A673 (cell line): ENCODE data around the gene KIF26B.

ENCODE experiments used
- EZH2 ChIP-seq: fragments of 200-600 bp; sonication (generic); IDR thresholded peaks from 2 replicates; pipeline ENCODE4 v1.6.1; 2017; ENCODE audit warnings: borderline replicate concordance, low read depth, mild to moderate bottlenecking, mixed read lengths, antibody characterized with exemption, low read length; ENCODE audit not compliant: poor library complexity, severe bottlenecking
- TF ChIP-seq, protein P1 (sequence below): fragments of 300-800, 200-600 bp; sonication (generic); conservative IDR thresholded peaks from 2 replicates; pipeline ENCODE4 v1.5.1; 2017; ENCODE audit warnings: low read depth, mild to moderate bottlenecking, antibody characterized with exemption, low read length, moderate library complexity, mixed read lengths

DNA sequence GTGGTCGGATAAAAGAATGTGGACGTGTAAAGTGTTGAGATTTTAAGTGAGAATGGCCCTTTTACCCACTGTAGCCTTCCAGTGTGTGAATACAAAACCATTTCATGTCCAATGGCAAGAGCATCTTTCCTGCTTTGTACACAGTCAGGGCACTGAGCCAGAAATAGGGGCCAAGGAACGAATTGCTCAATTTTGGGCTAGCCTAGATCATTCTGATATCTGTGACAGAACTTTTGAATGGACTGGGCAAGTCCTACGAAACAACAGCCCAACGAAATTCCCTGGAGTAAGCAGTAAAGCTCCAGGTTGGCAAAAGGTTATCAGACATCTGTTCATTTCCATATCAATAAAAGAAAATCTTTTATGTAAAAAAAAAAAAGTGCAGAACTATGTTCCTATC, 5.5 kb downstream of the KIF26B start:
- TF ChIP-seq, protein P1, sequence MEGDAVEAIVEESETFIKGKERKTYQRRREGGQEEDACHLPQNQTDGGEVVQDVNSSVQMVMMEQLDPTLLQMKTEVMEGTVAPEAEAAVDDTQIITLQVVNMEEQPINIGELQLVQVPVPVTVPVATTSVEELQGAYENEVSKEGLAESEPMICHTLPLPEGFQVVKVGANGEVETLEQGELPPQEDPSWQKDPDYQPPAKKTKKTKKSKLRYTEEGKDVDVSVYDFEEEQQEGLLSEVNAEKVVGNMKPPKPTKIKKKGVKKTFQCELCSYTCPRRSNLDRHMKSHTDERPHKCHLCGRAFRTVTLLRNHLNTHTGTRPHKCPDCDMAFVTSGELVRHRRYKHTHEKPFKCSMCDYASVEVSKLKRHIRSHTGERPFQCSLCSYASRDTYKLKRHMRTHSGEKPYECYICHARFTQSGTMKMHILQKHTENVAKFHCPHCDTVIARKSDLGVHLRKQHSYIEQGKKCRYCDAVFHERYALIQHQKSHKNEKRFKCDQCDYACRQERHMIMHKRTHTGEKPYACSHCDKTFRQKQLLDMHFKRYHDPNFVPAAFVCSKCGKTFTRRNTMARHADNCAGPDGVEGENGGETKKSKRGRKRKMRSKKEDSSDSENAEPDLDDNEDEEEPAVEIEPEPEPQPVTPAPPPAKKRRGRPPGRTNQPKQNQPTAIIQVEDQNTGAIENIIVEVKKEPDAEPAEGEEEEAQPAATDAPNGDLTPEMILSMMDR = no peak
- TF ChIP-seq EZH2 = no peak
